BJ (cell line): ENCODE measurements around the gene WFDC6. TPM values are rescaled to one million over a fixed set of nuclear protein-coding genes. Genes with fewer than 3 reads are reported as not detected.

ENCODE experiments used
- CTCF ChIA-PET: fragments of 350-600 bp; formaldehyde crosslinking; extraction: SDS; loops from one replicate; lab custom pipeline; 2021; ENCODE audit warnings: antibody characterized with exemption, inconsistent platforms; lab: Yijun Ruan, JAX
- POLR2A ChIA-PET: fragments of 300-600 bp; sonication (Branson Sonifier 250); formaldehyde crosslinking; extraction: SDS; loops from one replicate; lab custom pipeline; 2021; ENCODE audit warnings: antibody characterized with exemption; lab: Charles Lee
- DNase-seq: peaks from one replicate; pipeline ENCODE4 v3.0.0-alpha.2; 2011; ENCODE audit warnings: low read depth
- H3K27me3 ChIP-seq: 2 replicates; pipeline ENCODE4 v1.6.0; 2011; ENCODE audit warnings: low read length; ENCODE audit not compliant: control insufficient read depth, insufficient read depth
- H3K36me3 ChIP-seq: 2 replicates; pipeline ENCODE4 v1.5.1; 2011; ENCODE audit warnings: low read length; ENCODE audit not compliant: control insufficient read depth, insufficient read depth
- H3K4me3 ChIP-seq: 2 replicates; pipeline ENCODE4 v1.5.1; 2011; ENCODE audit warnings: low read depth, mild to moderate bottlenecking, control low read depth, low read length
- CTCF ChIP-seq: IDR thresholded peaks from 2 replicates; pipeline ENCODE4 v1.5.1; 2011; ENCODE audit warnings: low read depth, mild to moderate bottlenecking, control low read depth, inconsistent platforms, low read length, moderate library complexity; ENCODE audit not compliant: insufficient read depth
- polyA plus RNA-seq: library from polyadenylated mRNA; depleted of rRNA; stranded (reverse); fragments of >200 nt; gene quantifications from 2 replicates; pipeline ENCODE4 v1.2.3, GENCODE V29; 2011

Gene WFDC6
- polyA plus RNA-seq, 1 experiment, result not detected

GRCh38 chr20:45564760-45565276 lies 25.5 kb upstream of the WFDC6 start:
- no peak overlapping the region for H3K4me3 ChIP-seq
- POLR2A ChIA-PET, result no interaction called here
- CTCF ChIA-PET, result no interaction called here
- no peaks in the 10 kb centered on the region; the same call in 1 of the 2 replicates for H3K27me3 ChIP-seq
- TF ChIP-seq CTCF, result no peak
- DNase-seq, result no peak
- H3K36me3 ChIP-seq, result no peaks in the 10 kb centered on the region

GRCh38 chr20:45555198-45555597 lies 15.9 kb upstream of the WFDC6 start:
- ChIA-PET POLR2A (no interaction called here), CTCF (interaction anchor here (1.7 kb wide), 1 partner anchor 216 kb away, joined by 8 read pairs; no protein-coding TSS in a partner anchor)

GRCh38 chr20:45552456-45552855 lies 13.2 kb upstream of the WFDC6 start:
- CTCF ChIA-PET, result no interaction called here
- no peaks in the 10 kb centered on the region for H3K27me3 ChIP-seq
- no peak for TF ChIP-seq CTCF
- POLR2A ChIA-PET, result no interaction called here
- no peak overlapping the region for H3K4me3 ChIP-seq
- H3K36me3 ChIP-seq, result no peaks in the 10 kb centered on the region
- DNase-seq, result no peak

More at GRCh38 chr20:45555198-45555597, 15.9 kb upstream of the WFDC6 start:
- H3K27me3 ChIP-seq, result no peaks in the 10 kb centered on the region
- DNase-seq, result no peak
- TF ChIP-seq CTCF, result no peak
- H3K4me3 ChIP-seq, result no peak overlapping the region
- no peaks in the 10 kb centered on the region for H3K36me3 ChIP-seq

GRCh38 chr20:45550765-45551164 lies 11.5 kb upstream of the WFDC6 start:
- DNase-seq, result no peak
- no peak for TF ChIP-seq CTCF
- CTCF ChIA-PET, result interaction anchor here (2.3 kb wide), 1 partner anchor 220 kb away, joined by 15 read pairs; no protein-coding TSS in a partner anchor
- Histone ChIP-seq H3K4me3 (no peak overlapping the region), H3K36me3 (no peaks in the 10 kb centered on the region), H3K27me3 (peaks cover 2% of the 10 kb centered on the region; the same call in 1 of the 2 replicates)
- POLR2A ChIA-PET, result no interaction called here

GRCh38 chr20:45548410-45548809 lies 9.1 kb upstream of the WFDC6 start:
- H3K4me3 ChIP-seq, result no peak overlapping the region
- CTCF ChIA-PET, result interaction anchor here (0.6 to 2.4 kb wide), 3 partner anchors 12 to 223 kb away, joined by 3 to 31 read pairs (median 4); no protein-coding TSS in a partner anchor
- POLR2A ChIA-PET, result no interaction called here
- DNase-seq, result no peak
- peaks cover 2% of the 10 kb centered on the region; the same call in 1 of the 2 replicates for H3K27me3 ChIP-seq
- no peak for TF ChIP-seq CTCF
- H3K36me3 ChIP-seq, result no peaks in the 10 kb centered on the region
